GM23338 (cell line): ENCODE measurements around the gene SPINK14. TPM values are rescaled to one million over a fixed set of nuclear protein-coding genes. Genes with fewer than 3 reads are reported as not detected.

Experiments used
- ATAC-seq: fragments of 200-7000 bp; cut with Tn5 transposase; 3 replicates; pipeline ENCODE4 v1.9.1; 2020
- DNase-seq: peaks from one replicate; pipeline ENCODE4 v3.0.0-alpha.2; 2015; ENCODE audit warnings: low spot score
- H2AFZ ChIP-seq: fragments of 200-600 bp; sonication (generic); 2 replicates; pipeline ENCODE4 v1.8.0; 2016; ENCODE audit warnings: antibody characterized with exemption, mild to moderate bottlenecking, moderate library complexity
- H3F3A ChIP-seq: fragments of 200-600 bp; sonication (generic); replicated peaks from 2 replicates; pipeline ENCODE4 v1.8.0; 2017; ENCODE audit warnings: antibody characterized with exemption, mixed run types, low read depth
- H3K27ac ChIP-seq: fragments of 200-600 bp; sonication (generic); 2 replicates; pipeline ENCODE4 v1.6.1; 2016; ENCODE audit warnings: low read depth
- H3K27me3 ChIP-seq: fragments of 200-600 bp; sonication (generic); 2 replicates; pipeline ENCODE4 v1.8.0; 2016; ENCODE audit warnings: mild to moderate bottlenecking, mixed run types, moderate library complexity; ENCODE audit not compliant: insufficient read depth
- H3K36me3 ChIP-seq: fragments of 200-600 bp; sonication (generic); 2 replicates; pipeline ENCODE4 v1.8.0; 2016; ENCODE audit warnings: mild to moderate bottlenecking; ENCODE audit not compliant: insufficient read depth
- H3K4me1 ChIP-seq: fragments of 200-600 bp; sonication (generic); 2 replicates; pipeline ENCODE4 v1.8.0; 2016; ENCODE audit warnings: mild to moderate bottlenecking, moderate library complexity; ENCODE audit not compliant: insufficient read depth
- H3K4me2 ChIP-seq: fragments of 200-600 bp; sonication (generic); 2 replicates; pipeline ENCODE4 v1.7.1; 2017; ENCODE audit warnings: mixed run types
- H3K4me3 ChIP-seq: fragments of 200-600 bp; sonication (generic); 2 replicates; pipeline ENCODE4 v1.6.1; 2016; ENCODE audit warnings: mixed run types
- H3K79me2 ChIP-seq: fragments of 200-600 bp; sonication (generic); replicated peaks from 2 replicates; pipeline ENCODE4 v1.8.0; 2017; ENCODE audit warnings: mild to moderate bottlenecking; ENCODE audit not compliant: insufficient read depth
- H3K9me2 ChIP-seq: fragments of 200-600 bp; sonication (generic); 2 replicates; pipeline ENCODE4 v1.8.0; 2017; ENCODE audit not compliant: insufficient read depth
- H4K20me1 ChIP-seq: fragments of 200-600 bp; sonication (generic); replicated peaks from 2 replicates; pipeline ENCODE4 v1.8.0; 2017; ENCODE audit warnings: mild to moderate bottlenecking; ENCODE audit not compliant: insufficient read depth
- H3K27ac Mint-ChIP-seq: 2 replicates; pipeline ENCODE4 v1.8.0; 2020; ENCODE audit warnings: inconsistent platforms, mild to moderate bottlenecking, moderate library complexity, mixed read lengths
- H3K27me3 Mint-ChIP-seq: 3 replicates; pipeline ENCODE4 v1.8.0; 2022; ENCODE audit warnings: low read depth, mild to moderate bottlenecking, moderate library complexity, mixed read lengths, inconsistent platforms; ENCODE audit not compliant: insufficient read depth, poor library complexity
- H3K36me3 Mint-ChIP-seq: 3 replicates; pipeline ENCODE4 v1.8.0; 2021; ENCODE audit warnings: low read depth, mild to moderate bottlenecking, inconsistent platforms, moderate library complexity, mixed read lengths
- H3K4me1 Mint-ChIP-seq: 3 replicates; pipeline ENCODE4 v1.8.0; 2020; ENCODE audit warnings: mild to moderate bottlenecking, inconsistent platforms, mixed read lengths
- H3K4me3 Mint-ChIP-seq: 3 replicates; pipeline ENCODE4 v1.8.0; 2021; ENCODE audit warnings: moderate library complexity, mild to moderate bottlenecking, inconsistent platforms, mixed read lengths
- H3K9me3 Mint-ChIP-seq: 3 replicates; pipeline ENCODE4 v1.8.0; 2020; ENCODE audit warnings: moderate library complexity, mild to moderate bottlenecking, inconsistent platforms, mixed read lengths
- CREB1 ChIP-seq: fragments of 250-450 bp; sonication (Bioruptor Pico); IDR thresholded peaks from 2 replicates; pipeline ENCODE4 v1.5.0; 2020; ENCODE audit warnings: low read depth, mild to moderate bottlenecking, moderate library complexity
- CTCF ChIP-seq, 2 experiments: fragments of 200-600 bp in 1 of 2; sonication (generic) in 1 of 2; conservative IDR thresholded peaks; 2 replicates each; pipeline versions ENCODE4 v1.5.1 to v1.6.1; 2016 to 2017; ENCODE audit warnings: antibody characterized with exemption in 2 of 2, low read depth in 2 of 2, mild to moderate bottlenecking in 2 of 2, moderate library complexity in 1 of 2
- ETS1 ChIP-seq: IDR thresholded peaks from 2 replicates; pipeline ENCODE4 v1.6.1; 2016; ENCODE audit warnings: antibody characterized with exemption
- EZH2 ChIP-seq: fragments of 200-600 bp; sonication (generic); IDR thresholded peaks from one replicate; pipeline ENCODE4 v1.8.0; 2017; ENCODE audit warnings: antibody characterized with exemption, mild to moderate bottlenecking, low read depth; ENCODE audit not compliant: unreplicated experiment
- JUNB ChIP-seq: IDR thresholded peaks from one replicate; pipeline ENCODE4 v1.6.1; 2016; ENCODE audit warnings: antibody characterized with exemption; ENCODE audit not compliant: unreplicated experiment
- POLR2AphosphoS5 ChIP-seq: IDR thresholded peaks from 2 replicates; pipeline ENCODE4 v1.6.1; 2016; ENCODE audit warnings: antibody characterized with exemption, low read depth
- ZNF114 ChIP-seq: fragments of 250-450 bp; sonication (Bioruptor Pico); IDR thresholded peaks from 2 replicates; pipeline ENCODE4 v1.5.0; 2020; ENCODE audit warnings: mild to moderate bottlenecking, moderate library complexity
- ZNF331 ChIP-seq: fragments of 250-450 bp; sonication (Bioruptor Pico); IDR thresholded peaks from 2 replicates; pipeline ENCODE4 v1.5.0; 2020; ENCODE audit warnings: low read depth, mild to moderate bottlenecking, moderate library complexity
- ZNF462 ChIP-seq: fragments of 250-450 bp; sonication (Bioruptor Pico); IDR thresholded peaks from 2 replicates; pipeline ENCODE4 v1.5.0; 2020; ENCODE audit warnings: mild to moderate bottlenecking, moderate library complexity
- polyA plus RNA-seq: library from polyadenylated mRNA; unstranded; fragments of >200 nt; fragmentation: Nextera tagmentation; extraction: Ambion mirVana; gene quantifications from 2 replicates; pipeline ENCODE4 v1.2.1, GENCODE V29; 2016
- total RNA-seq: library from RNA; depleted of rRNA; stranded (reverse); fragments of >200 nt; shearing (Covaris generic); gene quantifications from 2 replicates; pipeline ENCODE4 v1.2.3, GENCODE V29; 2014
- TF ChIP-seq, protein P1 (sequence below): IDR thresholded peaks from one replicate; pipeline ENCODE4 v1.6.1; 2018; ENCODE audit warnings: antibody characterized with exemption; ENCODE audit not compliant: unreplicated experiment

SPINK14 gene
- total and polyA plus RNA-seq, 2 experiments from 2014 or later: not detected

GRCh38 chr5:148191010-148191409, 22.7 kb downstream of the SPINK14 start:
- ATAC-seq: no peak
- H3K36me3 Mint-ChIP-seq: no peaks in the 10 kb centered on the region
- H2AFZ ChIP-seq: no peak overlapping the region
- H3K4me3 ChIP-seq: no peak overlapping the region
- no peaks in the 10 kb centered on the region for H3K9me3 Mint-ChIP-seq
- no peak for DNase-seq
- no peaks in the 10 kb centered on the region for H3K27me3 Mint-ChIP-seq
- no peaks in the 10 kb centered on the region for H3K4me1 ChIP-seq
- no peaks in the 10 kb centered on the region for H3K4me1 Mint-ChIP-seq
- H3K27me3 ChIP-seq: no peaks in the 10 kb centered on the region
- no peak overlapping the region for H3K27ac ChIP-seq
- TF ChIP-seq ZNF331 (CRISPR knock-in tag): no peak
- TF ChIP-seq CTCF (conservative IDR thresholded peaks at IDR 0.05; ENCODE audit: low read depth in 2 of 2): no peak
- TF ChIP-seq ZNF462 (CRISPR knock-in tag): no peak
- TF ChIP-seq, protein P1, sequence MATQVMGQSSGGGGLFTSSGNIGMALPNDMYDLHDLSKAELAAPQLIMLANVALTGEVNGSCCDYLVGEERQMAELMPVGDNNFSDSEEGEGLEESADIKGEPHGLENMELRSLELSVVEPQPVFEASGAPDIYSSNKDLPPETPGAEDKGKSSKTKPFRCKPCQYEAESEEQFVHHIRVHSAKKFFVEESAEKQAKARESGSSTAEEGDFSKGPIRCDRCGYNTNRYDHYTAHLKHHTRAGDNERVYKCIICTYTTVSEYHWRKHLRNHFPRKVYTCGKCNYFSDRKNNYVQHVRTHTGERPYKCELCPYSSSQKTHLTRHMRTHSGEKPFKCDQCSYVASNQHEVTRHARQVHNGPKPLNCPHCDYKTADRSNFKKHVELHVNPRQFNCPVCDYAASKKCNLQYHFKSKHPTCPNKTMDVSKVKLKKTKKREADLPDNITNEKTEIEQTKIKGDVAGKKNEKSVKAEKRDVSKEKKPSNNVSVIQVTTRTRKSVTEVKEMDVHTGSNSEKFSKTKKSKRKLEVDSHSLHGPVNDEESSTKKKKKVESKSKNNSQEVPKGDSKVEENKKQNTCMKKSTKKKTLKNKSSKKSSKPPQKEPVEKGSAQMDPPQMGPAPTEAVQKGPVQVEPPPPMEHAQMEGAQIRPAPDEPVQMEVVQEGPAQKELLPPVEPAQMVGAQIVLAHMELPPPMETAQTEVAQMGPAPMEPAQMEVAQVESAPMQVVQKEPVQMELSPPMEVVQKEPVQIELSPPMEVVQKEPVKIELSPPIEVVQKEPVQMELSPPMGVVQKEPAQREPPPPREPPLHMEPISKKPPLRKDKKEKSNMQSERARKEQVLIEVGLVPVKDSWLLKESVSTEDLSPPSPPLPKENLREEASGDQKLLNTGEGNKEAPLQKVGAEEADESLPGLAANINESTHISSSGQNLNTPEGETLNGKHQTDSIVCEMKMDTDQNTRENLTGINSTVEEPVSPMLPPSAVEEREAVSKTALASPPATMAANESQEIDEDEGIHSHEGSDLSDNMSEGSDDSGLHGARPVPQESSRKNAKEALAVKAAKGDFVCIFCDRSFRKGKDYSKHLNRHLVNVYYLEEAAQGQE: no peak
- TF ChIP-seq EZH2: no peak
- TF ChIP-seq ETS1: no peak
- no peak for TF ChIP-seq ZNF114 (CRISPR knock-in tag)
- no peak for TF ChIP-seq JUNB
- no peak for TF ChIP-seq POLR2AphosphoS5
- no peak for TF ChIP-seq CREB1 (CRISPR knock-in tag)
- no peaks in the 10 kb centered on the region for H3K79me2 ChIP-seq
- H3K9me2 ChIP-seq: no peaks in the 10 kb centered on the region
- H3K4me2 ChIP-seq: no peak overlapping the region
- H3F3A ChIP-seq: no peaks in the 10 kb centered on the region
- no peak overlapping the region for H3K27ac Mint-ChIP-seq
- no peaks in the 10 kb centered on the region for H4K20me1 ChIP-seq
- no peaks in the 10 kb centered on the region for H3K36me3 ChIP-seq
- H3K4me3 Mint-ChIP-seq: no peak overlapping the region
